ENCODE data around the gene DPP6. TPM values are rescaled to one million over a fixed set of nuclear protein-coding genes. Genes with fewer than 3 reads are reported as not detected.

The DPP6 gene
- total RNA-seq, 1 experiment from 2014 or later, result not detected

DNA sequence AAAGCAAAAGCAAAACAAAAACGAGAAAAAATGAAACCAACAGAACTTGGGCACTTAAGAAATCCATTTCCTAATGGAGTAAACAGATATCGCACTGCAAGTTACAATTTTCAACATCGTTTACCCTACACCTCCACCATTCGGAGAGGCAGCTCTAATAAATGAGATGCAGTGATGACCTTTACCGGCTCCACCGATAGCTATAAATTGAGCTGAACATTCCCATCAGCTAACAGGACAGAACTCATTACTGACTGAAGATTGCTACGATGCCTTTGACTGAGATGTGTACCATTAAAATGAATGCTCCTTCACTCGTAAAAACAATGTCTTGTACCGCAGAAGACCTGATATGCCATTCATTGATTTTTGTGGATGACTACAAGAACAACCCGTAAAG, 465.6 kb downstream of the DPP6 start:
- POLR2A ChIA-PET (ENCODE audit: low non-redundant PET), result no interaction called here
- no peaks in the 10 kb centered on the region for H3K27me3 ChIP-seq (replicated peaks; ENCODE audit: insufficient read depth, low read depth, low read length, poor library complexity)
- H3K4me3 ChIP-seq (ENCODE audit: low read depth, low read length, poor library complexity, severe bottlenecking), result no peak overlapping the region
- DNase-seq (ENCODE audit: low spot score), result no peak
- CTCF ChIA-PET, result no interaction called here
- no peak overlapping the region for H3K27ac ChIP-seq (ENCODE audit: low read depth, low read length, poor library complexity, severe bottlenecking)
- no peak for TF ChIP-seq EZH2 (IDR thresholded peaks at IDR 0.05; ENCODE audit: borderline replicate concordance, low read depth, low read length, poor library complexity, severe bottlenecking)
- TF ChIP-seq, protein P1, sequence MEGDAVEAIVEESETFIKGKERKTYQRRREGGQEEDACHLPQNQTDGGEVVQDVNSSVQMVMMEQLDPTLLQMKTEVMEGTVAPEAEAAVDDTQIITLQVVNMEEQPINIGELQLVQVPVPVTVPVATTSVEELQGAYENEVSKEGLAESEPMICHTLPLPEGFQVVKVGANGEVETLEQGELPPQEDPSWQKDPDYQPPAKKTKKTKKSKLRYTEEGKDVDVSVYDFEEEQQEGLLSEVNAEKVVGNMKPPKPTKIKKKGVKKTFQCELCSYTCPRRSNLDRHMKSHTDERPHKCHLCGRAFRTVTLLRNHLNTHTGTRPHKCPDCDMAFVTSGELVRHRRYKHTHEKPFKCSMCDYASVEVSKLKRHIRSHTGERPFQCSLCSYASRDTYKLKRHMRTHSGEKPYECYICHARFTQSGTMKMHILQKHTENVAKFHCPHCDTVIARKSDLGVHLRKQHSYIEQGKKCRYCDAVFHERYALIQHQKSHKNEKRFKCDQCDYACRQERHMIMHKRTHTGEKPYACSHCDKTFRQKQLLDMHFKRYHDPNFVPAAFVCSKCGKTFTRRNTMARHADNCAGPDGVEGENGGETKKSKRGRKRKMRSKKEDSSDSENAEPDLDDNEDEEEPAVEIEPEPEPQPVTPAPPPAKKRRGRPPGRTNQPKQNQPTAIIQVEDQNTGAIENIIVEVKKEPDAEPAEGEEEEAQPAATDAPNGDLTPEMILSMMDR (conservative IDR thresholded peaks at IDR 0.05; ENCODE audit: low read depth, low read length), result no peak
- no peaks in the 10 kb centered on the region for H3K9me3 ChIP-seq (ENCODE audit: low read depth, low read length, poor library complexity, severe bottlenecking)
- BruUV-seq (replicated peaks), result no TSS peak
- H3K36me3 ChIP-seq (ENCODE audit: insufficient read depth, low read length, poor library complexity, severe bottlenecking), result no peaks in the 10 kb centered on the region
- intact Hi-C loops (cut with micrococcal nuclease; ENCODE audit: unreplicated experiment), result no loop called here
- H3K4me1 ChIP-seq (ENCODE audit: insufficient read depth, low read length, poor library complexity, severe bottlenecking), result no peaks in the 10 kb centered on the region

DNA sequence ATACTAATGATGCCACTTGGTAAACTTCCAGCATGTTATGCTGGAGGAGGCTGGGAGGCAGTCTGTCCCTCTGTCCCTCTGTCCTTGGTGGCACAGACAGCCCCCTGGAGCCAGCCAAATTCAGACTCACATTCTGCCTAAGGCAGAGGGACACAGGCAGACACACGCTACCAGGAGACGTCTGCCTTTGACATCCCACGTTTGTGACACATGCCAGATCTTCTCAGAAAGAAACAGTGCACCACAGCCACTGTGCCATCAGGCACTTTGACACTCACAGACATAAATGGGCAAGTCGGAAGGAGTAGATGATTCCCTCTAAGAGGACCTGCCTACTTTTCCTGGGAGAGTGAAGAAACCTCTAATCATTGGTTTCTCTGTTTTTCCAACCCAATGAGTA, 467.0 kb downstream of the DPP6 start:
- DNase-seq (ENCODE audit: low spot score), result no peak
- Histone ChIP-seq H3K27ac (ENCODE audit: low read depth, low read length, poor library complexity, severe bottlenecking) (no peak overlapping the region), H3K27me3 (replicated peaks; ENCODE audit: insufficient read depth, low read depth, low read length, poor library complexity) (no peaks in the 10 kb centered on the region), H3K9me3 (ENCODE audit: low read depth, low read length, poor library complexity, severe bottlenecking) (no peaks in the 10 kb centered on the region), H3K4me1 (ENCODE audit: insufficient read depth, low read length, poor library complexity, severe bottlenecking) (no peaks in the 10 kb centered on the region), H3K4me3 (ENCODE audit: low read depth, low read length, poor library complexity, severe bottlenecking) (no peak overlapping the region), H3K36me3 (ENCODE audit: insufficient read depth, low read length, poor library complexity, severe bottlenecking) (no peaks in the 10 kb centered on the region)
- BruUV-seq (replicated peaks), result no TSS peak
- intact Hi-C loops (cut with micrococcal nuclease; ENCODE audit: unreplicated experiment), result no loop called here
- POLR2A ChIA-PET (ENCODE audit: low non-redundant PET), result no interaction called here
- TF ChIP-seq EZH2 (IDR thresholded peaks at IDR 0.05; ENCODE audit: borderline replicate concordance, low read depth, low read length, poor library complexity, severe bottlenecking), result no peak
- TF ChIP-seq, protein P1 (conservative IDR thresholded peaks at IDR 0.05; ENCODE audit: low read depth, low read length), result no peak
- CTCF ChIA-PET, result no interaction called here

DNA sequence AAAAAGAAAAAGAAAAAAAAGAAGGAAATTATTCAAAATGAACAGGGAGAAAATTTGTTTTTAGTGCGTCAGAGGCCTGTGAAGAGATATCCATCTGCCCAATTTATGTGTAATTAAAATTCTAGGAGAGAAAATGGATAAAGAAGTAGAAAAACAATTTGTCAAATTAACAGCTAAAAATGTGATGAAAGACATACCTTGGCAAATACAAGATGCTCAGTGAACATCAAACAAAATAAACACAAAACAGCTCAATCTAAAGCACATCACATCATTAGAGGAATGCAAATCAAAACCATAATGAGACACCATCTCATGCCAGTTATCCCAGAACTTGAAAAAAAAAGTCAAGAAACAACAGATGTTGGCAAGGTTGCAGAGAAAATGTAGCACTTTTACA, 477.9 kb downstream of the DPP6 start:
- H3K27ac ChIP-seq (ENCODE audit: low read depth, low read length, poor library complexity, severe bottlenecking), result no peak overlapping the region
- POLR2A ChIA-PET (ENCODE audit: low non-redundant PET), result no interaction called here

More for the DNA sequence above, 477.9 kb downstream of the DPP6 start:
- H3K4me3 ChIP-seq (ENCODE audit: low read depth, low read length, poor library complexity, severe bottlenecking), result no peak overlapping the region
- TF ChIP-seq, protein P1 (conservative IDR thresholded peaks at IDR 0.05; ENCODE audit: low read depth, low read length), result no peak
- no peak for TF ChIP-seq EZH2 (IDR thresholded peaks at IDR 0.05; ENCODE audit: borderline replicate concordance, low read depth, low read length, poor library complexity, severe bottlenecking)
- peaks cover 5% of the 10 kb centered on the region for H3K9me3 ChIP-seq (ENCODE audit: low read depth, low read length, poor library complexity, severe bottlenecking)
- H3K36me3 ChIP-seq (ENCODE audit: insufficient read depth, low read length, poor library complexity, severe bottlenecking), result no peaks in the 10 kb centered on the region
- BruUV-seq (replicated peaks), result no TSS peak
- H3K4me1 ChIP-seq (ENCODE audit: insufficient read depth, low read length, poor library complexity, severe bottlenecking), result no peaks in the 10 kb centered on the region
- no peak for DNase-seq (ENCODE audit: low spot score)
- CTCF ChIA-PET, result no interaction called here
- intact Hi-C loops (cut with micrococcal nuclease; ENCODE audit: unreplicated experiment), result no loop called here
- H3K27me3 ChIP-seq (replicated peaks; ENCODE audit: insufficient read depth, low read depth, low read length, poor library complexity), result no peaks in the 10 kb centered on the region

All from A673 (cell line).